HepG2 (cell line): ENCODE measurements around the gene MCM3. TPM values are rescaled to one million over a fixed set of nuclear protein-coding genes. Genes with fewer than 3 reads are reported as not detected.

ENCODE experiments used
- ARID5B ChIP-seq: IDR thresholded peaks from 2 replicates; pipeline ENCODE4 v1.4.0; 2020; ENCODE audit warnings: mild to moderate bottlenecking, missing genetic modification reagents
- ARNT ChIP-seq: fragments of 450-650 bp; IDR thresholded peaks from 2 replicates; pipeline ENCODE4 v1.6.1; 2017
- NONO ChIP-seq, 2 experiments: fragments of 450-650 bp in 1 of 2; sonication (generic) in 1 of 2; formaldehyde crosslinking in 1 of 2; IDR thresholded peaks in 1 of 2; conservative IDR thresholded peaks in 1 of 2; 2 replicates each; pipeline versions ENCODE4 v1.6.1 to v1.8.0; 2017 to 2022; ENCODE audit warnings: mild to moderate bottlenecking in 1 of 2, missing genetic modification reagents in 1 of 2, moderate library complexity in 1 of 2
- PHF21A ChIP-seq: sonication (generic); formaldehyde crosslinking; IDR thresholded peaks from 2 replicates; pipeline ENCODE4 v1.5.0; 2020; ENCODE audit warnings: mild to moderate bottlenecking, missing genetic modification reagents
- POGZ ChIP-seq: sonication (generic); formaldehyde crosslinking; IDR thresholded peaks from 2 replicates; pipeline ENCODE4 v1.4.0; 2020; ENCODE audit warnings: mild to moderate bottlenecking, missing genetic modification reagents
- REL ChIP-seq: sonication (generic); formaldehyde crosslinking; conservative IDR thresholded peaks from 2 replicates; pipeline ENCODE4 v1.8.0; 2022; ENCODE audit warnings: mild to moderate bottlenecking, missing genetic modification reagents, moderate library complexity
- SNAI1 ChIP-seq: sonication (generic); formaldehyde crosslinking; IDR thresholded peaks from 2 replicates; pipeline ENCODE4 v1.5.0; 2020; ENCODE audit warnings: mild to moderate bottlenecking, missing genetic modification reagents, borderline replicate concordance
- TGIF2 ChIP-seq: IDR thresholded peaks from 2 replicates; pipeline ENCODE4 v1.6.1; 2016; ENCODE audit warnings: control low read depth, missing compliant biosample characterization
- TOPORS ChIP-seq: sonication (generic); formaldehyde crosslinking; IDR thresholded peaks from 2 replicates; pipeline ENCODE4 v1.8.0; 2023; ENCODE audit warnings: mild to moderate bottlenecking, missing genetic modification reagents
- ZHX1 ChIP-seq: sonication (generic); formaldehyde crosslinking; IDR thresholded peaks from 2 replicates; pipeline ENCODE4 v1.8.1; 2022; ENCODE audit warnings: low read depth, mild to moderate bottlenecking, missing genetic modification reagents
- ZNF281 ChIP-seq: sonication (generic); formaldehyde crosslinking; IDR thresholded peaks from 2 replicates; pipeline ENCODE4 v1.4.0; 2020; ENCODE audit warnings: missing genetic modification reagents, borderline replicate concordance
- ZNF331 ChIP-seq: sonication (generic); formaldehyde crosslinking; IDR thresholded peaks from 2 replicates; pipeline ENCODE4 v1.4.0; 2020; ENCODE audit warnings: missing genetic modification reagents
- ZNF44 ChIP-seq: sonication (generic); formaldehyde crosslinking; IDR thresholded peaks from 2 replicates; pipeline ENCODE4 v1.5.1; 2020; ENCODE audit warnings: mild to moderate bottlenecking, missing genetic modification reagents
- ZNF547 ChIP-seq: sonication (generic); formaldehyde crosslinking; IDR thresholded peaks from 2 replicates; pipeline ENCODE4 v1.5.1; 2020; ENCODE audit warnings: mild to moderate bottlenecking, missing genetic modification reagents
- ZNF781 ChIP-seq: sonication (generic); formaldehyde crosslinking; IDR thresholded peaks from 2 replicates; pipeline ENCODE4 v1.5.1; 2020; ENCODE audit warnings: borderline replicate concordance, mild to moderate bottlenecking, missing genetic modification reagents; ENCODE audit errors: not compliant biosample characterization
- ZSCAN9 ChIP-seq: IDR thresholded peaks from 2 replicates; pipeline ENCODE4 v1.6.1; 2016; ENCODE audit warnings: borderline replicate concordance
- polyA plus RNA-seq, 8 experiments: library from polyadenylated mRNA; depleted of rRNA in 3 of 8; stranded (reverse) in 7 of 8; unstranded in 1 of 8; fragments of >200 nt; fragmentation: Illumina TruSeq in 4 of 8; extraction: Trizol in 4 of 8; gene quantifications; 2 replicates each; pipeline versions ENCODE4 v1.2.1 to v1.2.3, GENCODE V29; 2011 to 2016; ENCODE audit warnings: low read depth in 4 of 8, missing spikeins in 1 of 8, mixed read lengths in 1 of 8; ENCODE audit not compliant: insufficient read depth in 1 of 8
- total RNA-seq, 5 experiments: library from RNA; depleted of rRNA; stranded (reverse); fragments of >200 nt; fragmentation: Illumina TruSeq; extraction: Trizol; gene quantifications; 2 replicates each; pipeline ENCODE4 v1.2.3, GENCODE V29; 2016; ENCODE audit warnings: low read depth in 1 of 5
- TF ChIP-seq, protein P1 (sequence below): sonication (generic); formaldehyde crosslinking; IDR thresholded peaks from 2 replicates; pipeline ENCODE4 v1.4.0; 2020; ENCODE audit warnings: mild to moderate bottlenecking, missing genetic modification reagents, borderline replicate concordance

MCM3 gene
- total and polyA plus RNA-seq, 2 of the 13 experiments (the other 11 are each of a cell fraction or from before 2014, with no cell fraction given) = 164 to 288 TPM

- TF ChIP-seq NONO (IDR thresholded peaks at IDR 0.05) (no peak), NONO (CRISPR knock-in tag; conservative IDR thresholded peaks at IDR 0.05) (peak; percentile 89), ZNF781 (CRISPR knock-in tag) (peak; percentile 89), ZNF331 (CRISPR knock-in tag) (0 out of 2 replicates have a peak, but pooled peaks have one; percentile 35), POGZ (CRISPR knock-in tag) (peak; percentile 96), ZHX1 (CRISPR knock-in tag) (peak; percentile 61; the same call in 1 of the 2 replicates), TOPORS (CRISPR knock-in tag) (peak; percentile 83; the same call in 1 of the 2 replicates), PHF21A (CRISPR knock-in tag) (peak; percentile 85; the same call in 1 of the 2 replicates), ARNT (no peak), TGIF2 (CRISPR knock-in tag) (peak; percentile 91; the same call in 1 of the 2 replicates), ARID5B (CRISPR knock-in tag) (no peak; the same call in 1 of the 2 replicates), ZNF44 (CRISPR knock-in tag) (peak; percentile 63; the same call in 1 of the 2 replicates), ZNF547 (CRISPR knock-in tag) (peak; percentile 80), ZNF281 (CRISPR knock-in tag) (no peak), ZSCAN9 (peak; percentile 38), SNAI1 (CRISPR knock-in tag) (0 out of 2 replicates have a peak, but pooled peaks have one; percentile 37), REL (CRISPR knock-in tag) (peak; percentile 93)
- TF ChIP-seq, protein P1, sequence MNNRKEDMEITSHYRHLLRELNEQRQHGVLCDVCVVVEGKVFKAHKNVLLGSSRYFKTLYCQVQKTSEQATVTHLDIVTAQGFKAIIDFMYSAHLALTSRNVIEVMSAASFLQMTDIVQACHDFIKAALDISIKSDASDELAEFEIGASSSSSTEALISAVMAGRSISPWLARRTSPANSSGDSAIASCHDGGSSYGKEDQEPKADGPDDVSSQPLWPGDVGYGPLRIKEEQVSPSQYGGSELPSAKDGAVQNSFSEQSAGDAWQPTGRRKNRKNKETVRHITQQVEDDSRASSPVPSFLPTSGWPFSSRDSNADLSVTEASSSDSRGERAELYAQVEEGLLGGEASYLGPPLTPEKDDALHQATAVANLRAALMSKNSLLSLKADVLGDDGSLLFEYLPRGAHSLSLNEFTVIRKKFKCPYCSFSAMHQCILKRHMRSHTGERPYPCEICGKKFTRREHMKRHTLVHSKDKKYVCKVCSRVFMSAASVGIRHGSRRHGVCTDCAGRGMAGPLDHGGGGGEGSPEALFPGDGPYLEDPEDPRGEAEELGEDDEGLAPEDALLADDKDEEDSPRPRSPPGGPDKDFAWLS = no peak
Measured at GRCh38 chr6:52284460-52285176, at the start of gene MCM3 (continued).
